ENCODE measurements around the gene NCKAP5. TPM values are rescaled to one million over a fixed set of nuclear protein-coding genes. Genes with fewer than 3 reads are reported as not detected.

Gene NCKAP5
- polyA plus RNA-seq, 1 experiment, result 16.6 TPM

GRCh38 chr2:132754392-132754791, 813.9 kb downstream of the NCKAP5 start:
- ChIA-PET POLR2A (no interaction called here), CTCF (no interaction called here)
- no peak overlapping the region for H3K27ac ChIP-seq (ENCODE audit: low read depth, low read length)
- H3K9me3 ChIP-seq (ENCODE audit: control insufficient read depth, insufficient read depth, low read length), result no peaks in the 10 kb centered on the region
- DNase-seq (ENCODE audit: low read depth, low spot score), result no peak
- H3K27me3 ChIP-seq (ENCODE audit: control insufficient read depth, insufficient read depth, low read length), result no peaks in the 10 kb centered on the region
- TF ChIP-seq CTCF (IDR thresholded peaks at IDR 0.05; ENCODE audit: low read depth, low read length), result no peak
- H3K4me3 ChIP-seq (ENCODE audit: low read depth, low read length), result no peak overlapping the region

GRCh38 chr2:132752421-132753206, 815.6 kb downstream of the NCKAP5 start:
- no peak for TF ChIP-seq CTCF (IDR thresholded peaks at IDR 0.05; ENCODE audit: low read depth, low read length)
- no peaks in the 10 kb centered on the region for H3K27me3 ChIP-seq (ENCODE audit: control insufficient read depth, insufficient read depth, low read length)
- ChIA-PET POLR2A (no interaction called here), CTCF (interaction anchor here (0.6 kb wide), 1 partner anchor 314 kb away, joined by 3 read pairs; no protein-coding TSS in a partner anchor)
- DNase-seq (ENCODE audit: low read depth, low spot score), result no peak
- H3K4me3 ChIP-seq (ENCODE audit: low read depth, low read length), result no peak overlapping the region
- H3K9me3 ChIP-seq (ENCODE audit: control insufficient read depth, insufficient read depth, low read length), result no peaks in the 10 kb centered on the region
- H3K27ac ChIP-seq (ENCODE audit: low read depth, low read length), result no peak overlapping the region

- POLR2A ChIA-PET, result no interaction called here
- Histone ChIP-seq H3K4me3 (ENCODE audit: low read depth, low read length) (no peak overlapping the region), H3K27ac (ENCODE audit: low read depth, low read length) (no peak overlapping the region), H3K9me3 (ENCODE audit: control insufficient read depth, insufficient read depth, low read length) (no peaks in the 10 kb centered on the region), H3K27me3 (ENCODE audit: control insufficient read depth, insufficient read depth, low read length) (no peaks in the 10 kb centered on the region)
- no peak for DNase-seq (ENCODE audit: low read depth, low spot score)
- TF ChIP-seq CTCF (IDR thresholded peaks at IDR 0.05; ENCODE audit: low read depth, low read length), result no peak
- CTCF ChIA-PET, result interaction anchor here (0.6 kb wide), 1 partner anchor 314 kb away, joined by 3 read pairs; no protein-coding TSS in a partner anchor
Measured at GRCh38 chr2:132751836-132752235, 816.4 kb downstream of the NCKAP5 start.

- ChIA-PET CTCF (no interaction called here), POLR2A (no interaction called here)
- TF ChIP-seq CTCF (IDR thresholded peaks at IDR 0.05; ENCODE audit: low read depth, low read length), result no peak
- Histone ChIP-seq H3K4me3 (ENCODE audit: low read depth, low read length) (no peak overlapping the region), H3K27me3 (ENCODE audit: control insufficient read depth, insufficient read depth, low read length) (no peaks in the 10 kb centered on the region), H3K9me3 (ENCODE audit: control insufficient read depth, insufficient read depth, low read length) (no peaks in the 10 kb centered on the region), H3K27ac (ENCODE audit: low read depth, low read length) (no peak overlapping the region)
- DNase-seq (ENCODE audit: low read depth, low spot score), result no peak
Measured at GRCh38 chr2:132750606-132751005, 817.7 kb downstream of the NCKAP5 start.

GRCh38 chr2:132747046-132747445, 821.2 kb downstream of the NCKAP5 start:
- ChIA-PET CTCF (no interaction called here), POLR2A (no interaction called here)
- Histone ChIP-seq H3K27ac (ENCODE audit: low read depth, low read length) (no peak overlapping the region), H3K9me3 (ENCODE audit: control insufficient read depth, insufficient read depth, low read length) (no peaks in the 10 kb centered on the region), H3K4me3 (ENCODE audit: low read depth, low read length) (no peak overlapping the region), H3K27me3 (ENCODE audit: control insufficient read depth, insufficient read depth, low read length) (no peaks in the 10 kb centered on the region)
- no peak for TF ChIP-seq CTCF (IDR thresholded peaks at IDR 0.05; ENCODE audit: low read depth, low read length)
- DNase-seq (ENCODE audit: low read depth, low spot score), result no peak

Data from AG04450 (cell line).